ENCODE results near the gene INTS14.

INTS14 gene

GRCh38 chr15:65603559-65603958 lies 7.4 kb downstream of the INTS14 start:
- H3K9ac ChIP-seq (ENCODE audit: low read depth, low read length) = no peak overlapping the region
- H3K36me3 ChIP-seq (ENCODE audit: insufficient read depth, low read depth, low read length) = peaks cover 67% of the 10 kb centered on the region
- H3K9me3 ChIP-seq (ENCODE audit: insufficient read depth, low read depth, low read length) = no peaks in the 10 kb centered on the region
- no peak overlapping the region for H3K4me3 ChIP-seq (ENCODE audit: low read length)
- no peak overlapping the region for H3K27ac ChIP-seq (ENCODE audit: low read length)
- H3K4me1 ChIP-seq (ENCODE audit: insufficient read depth, low read length) = no peaks in the 10 kb centered on the region
- no peaks in the 10 kb centered on the region for H3K27me3 ChIP-seq (ENCODE audit: insufficient read depth, low read length)

DNA sequence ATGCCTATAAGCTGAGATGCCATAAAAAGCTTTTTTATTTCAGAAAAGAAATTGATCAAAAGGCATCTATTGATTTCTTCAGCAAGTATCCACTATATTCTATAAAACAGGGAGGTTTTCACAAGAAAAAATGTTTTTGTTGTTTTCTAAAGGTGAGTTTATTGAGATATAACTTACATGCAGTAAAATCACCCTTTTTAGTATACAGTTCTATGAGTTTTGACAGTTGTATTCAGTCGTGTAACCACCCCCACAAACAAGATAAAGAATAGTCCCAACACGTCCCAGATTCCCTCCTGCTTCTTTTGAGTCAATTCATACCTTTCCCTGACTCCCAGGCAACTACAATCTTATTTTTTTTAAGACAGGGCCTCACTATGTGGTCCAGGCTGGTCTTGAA lies 7.8 kb downstream of the INTS14 start:
- no peaks in the 10 kb centered on the region for H3K4me1 ChIP-seq (ENCODE audit: insufficient read depth, low read length)
- no peaks in the 10 kb centered on the region for H3K27me3 ChIP-seq (ENCODE audit: insufficient read depth, low read length)
- H3K9me3 ChIP-seq (ENCODE audit: insufficient read depth, low read depth, low read length) = no peaks in the 10 kb centered on the region
- H3K36me3 ChIP-seq (ENCODE audit: insufficient read depth, low read depth, low read length) = peaks cover 72% of the 10 kb centered on the region
- no peak overlapping the region for H3K4me3 ChIP-seq (ENCODE audit: low read length)
- H3K9ac ChIP-seq (ENCODE audit: low read depth, low read length) = no peak overlapping the region
- no peak overlapping the region for H3K27ac ChIP-seq (ENCODE audit: low read length)

- Histone ChIP-seq H3K9ac (ENCODE audit: low read depth, low read length) (no peak overlapping the region), H3K4me1 (ENCODE audit: insufficient read depth, low read length) (no peaks in the 10 kb centered on the region), H3K4me3 (ENCODE audit: low read length) (no peak overlapping the region), H3K27ac (ENCODE audit: low read length) (no peak overlapping the region), H3K27me3 (ENCODE audit: insufficient read depth, low read length) (no peaks in the 10 kb centered on the region), H3K36me3 (ENCODE audit: insufficient read depth, low read depth, low read length) (peaks cover 82% of the 10 kb centered on the region), H3K9me3 (ENCODE audit: insufficient read depth, low read depth, low read length) (no peaks in the 10 kb centered on the region)
Observed at GRCh38 chr15:65599677-65600076, 11.3 kb downstream of the INTS14 start.

DNA sequence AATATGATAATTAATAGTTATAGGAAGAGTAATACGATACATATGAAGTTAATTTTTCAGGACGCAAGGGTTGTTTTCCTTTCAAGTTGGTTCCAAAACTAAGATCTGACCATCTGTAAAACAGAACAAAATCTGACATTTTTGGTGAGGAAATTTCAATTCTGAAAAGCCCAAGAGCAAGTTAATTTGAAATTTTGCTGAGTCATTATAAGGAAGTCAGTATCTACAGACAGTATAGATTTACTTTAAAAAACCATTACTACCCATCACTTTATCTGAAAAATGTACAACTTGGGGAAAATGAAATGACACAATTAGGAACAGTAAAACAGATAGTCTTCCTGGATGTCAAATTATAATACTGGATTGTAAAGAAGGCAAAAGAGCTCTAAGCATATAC lies 12.5 kb downstream of the INTS14 start:
- H3K9ac ChIP-seq (ENCODE audit: low read depth, low read length) = no peak overlapping the region
- H3K27ac ChIP-seq (ENCODE audit: low read length) = no peak overlapping the region
- peaks cover 80% of the 10 kb centered on the region for H3K36me3 ChIP-seq (ENCODE audit: insufficient read depth, low read depth, low read length)
- no peaks in the 10 kb centered on the region for H3K27me3 ChIP-seq (ENCODE audit: insufficient read depth, low read length)
- no peaks in the 10 kb centered on the region for H3K9me3 ChIP-seq (ENCODE audit: insufficient read depth, low read depth, low read length)
- H3K4me1 ChIP-seq (ENCODE audit: insufficient read depth, low read length) = no peaks in the 10 kb centered on the region
- H3K4me3 ChIP-seq (ENCODE audit: low read length) = no peak overlapping the region

DNA sequence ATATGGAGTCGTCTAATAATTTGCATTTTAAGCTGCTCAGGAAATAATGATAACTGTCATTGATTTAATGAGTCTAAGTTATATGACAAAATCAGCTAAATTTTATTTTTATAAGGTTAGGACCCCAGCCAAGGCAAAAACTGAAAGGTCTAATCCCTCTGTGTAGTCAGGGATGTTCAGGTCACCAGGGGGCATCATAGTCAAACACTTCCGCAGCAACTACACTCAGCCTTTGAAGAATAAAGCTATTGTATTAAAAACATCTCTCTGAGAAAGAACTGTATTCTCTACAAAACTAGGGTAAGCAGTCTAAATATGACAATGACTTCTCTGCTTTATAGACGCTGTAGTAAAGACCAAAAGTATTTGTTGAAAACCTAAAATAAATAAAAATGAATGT lies 15.0 kb downstream of the INTS14 start:
- Histone ChIP-seq H3K9ac (ENCODE audit: low read depth, low read length) (no peak overlapping the region), H3K4me3 (ENCODE audit: low read length) (no peak overlapping the region), H3K27me3 (ENCODE audit: insufficient read depth, low read length) (no peaks in the 10 kb centered on the region), H3K36me3 (ENCODE audit: insufficient read depth, low read depth, low read length) (peaks cover 86% of the 10 kb centered on the region), H3K27ac (ENCODE audit: low read length) (no peak overlapping the region), H3K9me3 (ENCODE audit: insufficient read depth, low read depth, low read length) (no peaks in the 10 kb centered on the region), H3K4me1 (ENCODE audit: insufficient read depth, low read length) (no peaks in the 10 kb centered on the region)

GRCh38 chr15:65587094-65587493 lies 23.8 kb downstream of the INTS14 start:
- Histone ChIP-seq H3K4me3 (ENCODE audit: low read length) (no peak overlapping the region), H3K27ac (ENCODE audit: low read length) (no peak overlapping the region), H3K27me3 (ENCODE audit: insufficient read depth, low read length) (no peaks in the 10 kb centered on the region), H3K9ac (ENCODE audit: low read depth, low read length) (no peak overlapping the region), H3K9me3 (ENCODE audit: insufficient read depth, low read depth, low read length) (no peaks in the 10 kb centered on the region), H3K4me1 (ENCODE audit: insufficient read depth, low read length) (no peaks in the 10 kb centered on the region), H3K36me3 (ENCODE audit: insufficient read depth, low read depth, low read length) (peaks cover 88% of the 10 kb centered on the region)

- peaks cover 83% of the 10 kb centered on the region for H3K36me3 ChIP-seq (ENCODE audit: insufficient read depth, low read depth, low read length)
- no peaks in the 10 kb centered on the region for H3K9me3 ChIP-seq (ENCODE audit: insufficient read depth, low read depth, low read length)
- H3K27ac ChIP-seq (ENCODE audit: low read length) = no peak overlapping the region
- H3K27me3 ChIP-seq (ENCODE audit: insufficient read depth, low read length) = no peaks in the 10 kb centered on the region
- no peak overlapping the region for H3K9ac ChIP-seq (ENCODE audit: low read depth, low read length)
- 0 out of 2 replicates have a peak, but pooled peaks cover 2% of the 10 kb centered on the region for H3K4me1 ChIP-seq (ENCODE audit: insufficient read depth, low read length)
- H3K4me3 ChIP-seq (ENCODE audit: low read length) = no peak overlapping the region
Observed at GRCh38 chr15:65584241-65584640, 26.7 kb downstream of the INTS14 start.

GRCh38 chr15:65583701-65584100 lies 27.2 kb downstream of the INTS14 start:
- Histone ChIP-seq H3K36me3 (ENCODE audit: insufficient read depth, low read depth, low read length) (peaks cover 83% of the 10 kb centered on the region), H3K4me3 (ENCODE audit: low read length) (no peak overlapping the region)

DNA sequence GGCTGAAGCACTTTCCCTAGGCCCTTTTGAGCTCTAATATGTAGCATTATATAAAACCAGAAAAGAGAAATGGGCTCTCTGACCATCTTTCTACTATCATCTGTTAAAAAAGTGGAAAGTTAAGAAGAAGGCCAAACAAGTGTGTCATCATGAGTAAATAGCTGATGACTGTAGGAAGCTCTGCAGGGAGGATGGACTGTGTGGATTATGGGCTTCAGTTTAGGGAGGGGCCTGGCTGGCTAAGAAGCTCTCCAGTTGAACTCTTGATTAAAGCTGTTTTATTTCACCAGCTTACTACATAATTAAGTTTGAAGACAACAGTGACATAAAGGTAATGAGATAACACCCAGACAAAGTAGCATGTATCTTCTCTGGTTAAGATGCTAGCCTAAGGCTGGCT lies 30.6 kb downstream of the INTS14 start:
- Histone ChIP-seq H3K27ac (ENCODE audit: low read length) (no peak overlapping the region), H3K9ac (ENCODE audit: low read depth, low read length) (no peak overlapping the region), H3K4me3 (ENCODE audit: low read length) (no peak overlapping the region), H3K36me3 (ENCODE audit: insufficient read depth, low read depth, low read length) (peaks cover 90% of the 10 kb centered on the region), H3K27me3 (ENCODE audit: insufficient read depth, low read length) (no peaks in the 10 kb centered on the region), H3K9me3 (ENCODE audit: insufficient read depth, low read depth, low read length) (no peaks in the 10 kb centered on the region), H3K4me1 (ENCODE audit: insufficient read depth, low read length) (peaks cover 8% of the 10 kb centered on the region; the same call in 1 of the 2 replicates)

More at GRCh38 chr15:65583701-65584100, 27.2 kb downstream of the INTS14 start:
- no peaks in the 10 kb centered on the region for H3K9me3 ChIP-seq (ENCODE audit: insufficient read depth, low read depth, low read length)
- no peak overlapping the region; the same call in 1 of the 2 replicates for H3K9ac ChIP-seq (ENCODE audit: low read depth, low read length)
- H3K4me1 ChIP-seq (ENCODE audit: insufficient read depth, low read length) = peaks cover 7% of the 10 kb centered on the region; the same call in 1 of the 2 replicates
- no peaks in the 10 kb centered on the region for H3K27me3 ChIP-seq (ENCODE audit: insufficient read depth, low read length)
- H3K27ac ChIP-seq (ENCODE audit: low read length) = no peak overlapping the region

DNA sequence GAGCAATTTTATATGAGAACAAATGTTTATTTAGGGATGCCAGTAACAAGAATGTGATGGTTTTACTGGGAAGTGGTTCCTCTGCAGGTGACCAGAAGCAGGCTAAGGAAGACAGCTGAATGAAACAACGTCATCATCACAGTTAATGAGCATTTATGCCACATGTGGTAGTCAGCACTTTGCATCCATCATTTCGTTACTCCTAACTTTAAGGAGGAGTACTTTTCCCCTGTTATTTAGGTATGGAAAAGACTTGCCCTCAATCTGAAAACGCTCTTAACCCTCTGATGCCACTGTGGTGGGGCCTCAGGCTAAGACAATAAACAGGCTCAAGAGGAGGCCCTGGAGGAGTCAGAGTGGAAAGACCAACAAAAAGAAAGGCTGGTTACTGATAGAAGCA lies 31.2 kb downstream of the INTS14 start:
- no peaks in the 10 kb centered on the region for H3K9me3 ChIP-seq (ENCODE audit: insufficient read depth, low read depth, low read length)
- H3K36me3 ChIP-seq (ENCODE audit: insufficient read depth, low read depth, low read length) = peaks cover 90% of the 10 kb centered on the region
- no peak overlapping the region for H3K9ac ChIP-seq (ENCODE audit: low read depth, low read length)
- H3K27ac ChIP-seq (ENCODE audit: low read length) = no peak overlapping the region
- H3K4me1 ChIP-seq (ENCODE audit: insufficient read depth, low read length) = peaks cover 8% of the 10 kb centered on the region; the same call in 1 of the 2 replicates
- no peaks in the 10 kb centered on the region for H3K27me3 ChIP-seq (ENCODE audit: insufficient read depth, low read length)
- H3K4me3 ChIP-seq (ENCODE audit: low read length) = no peak overlapping the region

DNA sequence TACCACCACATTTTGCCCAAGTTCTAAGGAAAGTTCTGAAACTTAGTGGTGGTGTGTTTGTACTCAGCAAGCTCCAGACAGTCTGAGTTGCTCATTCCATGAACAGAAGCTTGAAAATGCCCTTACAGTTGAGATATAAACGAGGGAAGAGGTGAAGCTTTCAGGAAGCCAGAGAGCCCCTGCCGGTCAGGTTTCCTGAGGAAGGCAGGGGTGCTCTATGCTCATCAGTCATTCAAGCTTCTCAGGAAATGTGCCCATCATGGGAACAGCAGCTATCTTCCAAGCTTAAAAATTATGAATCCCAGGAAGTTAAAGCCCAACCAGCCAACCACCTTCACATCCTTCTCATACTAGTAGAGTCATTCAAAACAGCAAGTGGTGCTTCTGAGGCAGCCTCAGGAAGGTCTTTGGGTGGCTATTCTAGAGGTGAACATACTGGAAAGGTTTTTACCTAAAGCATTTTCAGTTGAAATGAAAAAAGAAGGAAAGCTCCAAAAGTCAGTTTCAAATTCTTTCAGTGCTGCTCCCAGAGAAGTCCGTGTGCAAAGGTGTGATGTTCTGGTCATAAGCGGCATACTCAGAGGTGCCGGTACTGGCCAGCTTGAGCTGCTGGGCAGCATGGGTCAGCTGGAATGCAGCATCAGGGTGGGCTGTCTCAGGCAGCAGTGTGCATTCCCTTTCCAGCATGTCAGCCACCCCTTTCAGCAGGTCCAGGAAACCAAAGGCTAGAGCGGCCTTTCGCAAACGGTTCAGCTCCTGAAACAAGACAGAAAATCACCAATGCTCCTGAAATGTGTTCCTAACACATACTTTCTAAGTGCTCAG lies 31.8 kb downstream of the INTS14 start:
- Histone ChIP-seq H3K27ac (ENCODE audit: low read length) (no peak overlapping the region), H3K9ac (ENCODE audit: low read depth, low read length) (no peak overlapping the region; the same call in 1 of the 2 replicates), H3K4me3 (ENCODE audit: low read length) (no peak overlapping the region), H3K27me3 (ENCODE audit: insufficient read depth, low read length) (no peaks in the 10 kb centered on the region), H3K36me3 (ENCODE audit: insufficient read depth, low read depth, low read length) (peaks cover 90% of the 10 kb centered on the region), H3K4me1 (ENCODE audit: insufficient read depth, low read length) (peaks cover 8% of the 10 kb centered on the region; the same call in 1 of the 2 replicates), H3K9me3 (ENCODE audit: insufficient read depth, low read depth, low read length) (no peaks in the 10 kb centered on the region)

Measured in iPS-20b (cell line).